ENCODE results near the gene APLP1.

GRCh38 chr19:35869327-35870123 lies 1.2 kb downstream of the APLP1 start:
- TF ChIP-seq CTCF (IDR thresholded peaks at IDR 0.05), result no peak
- no peak for TF ChIP-seq POLR2A (IDR thresholded peaks at IDR 0.05)

Measured in thyroid gland (tissue), 4 donors.